Activated T-helper 1 cell treated with Interleukin-2 at 50 U/mL for 16 hours (primary cell): ENCODE results near the gene IRF3.
A peak's percentile ranks its signal among the peaks of the same experiment; 100 is the strongest.

Experiments
- DNase-seq: peaks from one replicate; pipeline ENCODE4 v3.0.0-alpha.2; 2020; ENCODE audit warnings: low read depth

The IRF3 gene, protein sequence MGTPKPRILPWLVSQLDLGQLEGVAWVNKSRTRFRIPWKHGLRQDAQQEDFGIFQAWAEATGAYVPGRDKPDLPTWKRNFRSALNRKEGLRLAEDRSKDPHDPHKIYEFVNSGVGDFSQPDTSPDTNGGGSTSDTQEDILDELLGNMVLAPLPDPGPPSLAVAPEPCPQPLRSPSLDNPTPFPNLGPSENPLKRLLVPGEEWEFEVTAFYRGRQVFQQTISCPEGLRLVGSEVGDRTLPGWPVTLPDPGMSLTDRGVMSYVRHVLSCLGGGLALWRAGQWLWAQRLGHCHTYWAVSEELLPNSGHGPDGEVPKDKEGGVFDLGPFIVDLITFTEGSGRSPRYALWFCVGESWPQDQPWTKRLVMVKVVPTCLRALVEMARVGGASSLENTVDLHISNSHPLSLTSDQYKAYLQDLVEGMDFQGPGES

GRCh38 chr19:49665351-49666119, at the start of gene IRF3, which contains the start of gene BCL2L12:
Gene IRF3 (minus strand): TSS chr19:49665857. CDS start chr19:49664838, 1,019 bp downstream.
Gene BCL2L12 (plus strand): TSS chr19:49665933. CDS start chr19:49666693, 760 bp downstream.
- peak; percentile 99 for DNase-seq

GRCh38 chr19:49713236-49713845, 47.7 kb upstream of the IRF3 start:
- DNase-seq, result no peak

GRCh38 chr19:49712397-49712859, 46.8 kb upstream of the IRF3 start:
- DNase-seq, result no peak

DNA sequence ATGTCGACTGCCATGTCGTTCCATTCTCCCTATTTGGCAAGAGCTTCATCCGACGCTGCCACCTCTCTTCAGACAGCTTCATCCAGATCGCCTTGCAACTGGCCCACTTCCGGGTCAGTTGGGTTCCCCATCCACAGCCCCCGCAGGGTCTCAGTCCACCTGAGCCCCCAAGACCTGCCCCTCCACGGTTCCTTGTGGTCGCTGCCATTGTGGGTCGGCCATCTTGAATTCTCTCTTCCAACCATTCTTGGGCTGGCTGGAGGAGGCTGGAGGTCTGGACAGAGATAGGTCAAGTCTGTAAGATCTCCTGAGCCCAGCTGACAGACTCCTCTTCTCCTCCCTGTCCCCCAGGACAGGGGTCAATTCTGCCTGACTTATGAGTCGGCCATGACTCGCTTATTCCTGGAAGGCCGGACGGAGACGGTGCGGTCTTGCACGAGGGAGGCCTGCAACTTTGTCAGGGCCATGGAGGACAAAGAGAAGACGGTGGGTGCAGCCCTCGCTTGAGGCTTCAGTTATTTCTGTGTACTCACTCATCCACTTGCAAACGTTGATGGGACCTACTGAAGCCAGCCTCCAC, 44.8 kb upstream of the IRF3 start:
- DNase-seq, result no peak

DNA sequence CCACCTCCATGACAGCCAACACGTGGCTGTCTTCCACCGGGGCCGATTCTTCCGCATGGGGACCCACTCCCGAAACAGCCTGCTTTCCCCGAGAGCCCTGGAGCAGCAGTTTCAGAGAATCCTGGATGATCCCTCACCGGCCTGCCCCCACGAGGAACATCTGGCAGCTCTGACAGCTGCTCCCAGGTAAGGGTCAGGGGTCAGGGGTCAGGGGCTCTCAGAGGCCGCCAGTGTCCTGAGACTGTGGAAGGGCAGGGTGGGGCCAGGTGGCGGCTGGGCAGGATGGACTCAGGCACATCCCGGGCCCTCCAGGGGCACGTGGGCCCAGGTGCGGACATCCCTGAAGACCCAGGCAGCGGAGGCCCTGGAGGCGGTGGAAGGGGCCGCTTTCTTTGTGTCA, 40.3 kb upstream of the IRF3 start:
- DNase-seq, result no peak

DNA sequence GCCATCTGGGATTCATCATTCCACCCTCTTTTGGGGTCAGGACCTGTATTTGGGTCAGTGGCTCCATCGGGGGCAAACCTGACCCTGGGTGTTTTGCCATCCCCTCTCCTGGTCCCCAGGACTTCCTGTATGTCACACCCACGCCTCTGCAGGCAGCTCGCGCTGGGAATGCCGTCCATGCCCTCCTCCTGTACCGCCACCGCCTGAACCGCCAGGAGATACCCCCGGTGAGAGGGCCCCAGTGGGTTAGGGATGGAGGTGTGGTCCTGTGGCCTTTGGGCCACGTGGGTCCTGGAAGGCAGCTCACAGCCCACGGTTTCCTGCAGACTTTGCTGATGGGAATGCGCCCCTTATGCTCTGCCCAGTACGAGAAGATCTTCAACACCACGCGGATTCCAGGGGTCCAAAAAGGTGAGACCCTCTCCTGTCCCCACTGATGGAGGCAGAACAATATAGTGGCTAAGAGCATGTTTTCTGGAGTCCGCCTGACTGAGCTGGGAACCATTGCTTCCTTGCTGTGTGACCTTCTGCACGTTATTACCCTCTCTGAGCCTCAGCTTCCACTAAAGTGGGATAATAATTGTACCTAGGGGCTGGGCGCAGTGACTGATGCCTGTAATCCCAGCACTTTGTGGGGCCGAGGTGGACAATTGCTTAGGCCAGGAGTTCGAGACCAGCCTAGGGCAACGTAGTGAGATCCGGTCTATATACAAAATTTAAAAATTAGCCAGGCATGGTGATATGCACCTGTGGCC, 39.4 kb upstream of the IRF3 start:
- DNase-seq, result no peak

GRCh38 chr19:49701271-49701786, 35.7 kb upstream of the IRF3 start:
- DNase-seq, result no peak

- DNase-seq, result no peak
These were observed 34.9 kb upstream of the IRF3 start for GRCh38 chr19:49700563-49700962.

DNA sequence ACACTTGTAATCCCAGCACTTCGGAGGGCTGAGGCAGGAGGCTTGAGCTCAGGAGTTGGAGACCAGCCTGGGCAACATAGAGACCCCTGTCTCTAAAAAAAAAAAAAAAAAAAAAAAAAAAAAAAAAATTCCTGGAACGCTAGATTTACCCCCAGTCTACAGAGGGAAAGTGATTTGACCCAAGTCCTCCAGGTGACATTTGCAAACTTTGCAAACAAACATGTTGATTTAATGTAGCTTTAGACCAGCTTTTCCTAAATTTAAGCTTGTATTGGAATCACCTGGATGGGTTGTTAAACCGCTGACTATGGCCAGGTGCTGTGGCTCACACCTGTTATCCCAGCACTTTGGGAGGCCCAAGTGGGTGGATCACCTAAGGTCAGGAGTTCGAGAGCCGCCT, 33.7 kb upstream of the IRF3 start:
- DNase-seq, result no peak

GRCh38 chr19:49696865-49697264, 31.2 kb upstream of the IRF3 start:
- DNase-seq, result no peak

DNA sequence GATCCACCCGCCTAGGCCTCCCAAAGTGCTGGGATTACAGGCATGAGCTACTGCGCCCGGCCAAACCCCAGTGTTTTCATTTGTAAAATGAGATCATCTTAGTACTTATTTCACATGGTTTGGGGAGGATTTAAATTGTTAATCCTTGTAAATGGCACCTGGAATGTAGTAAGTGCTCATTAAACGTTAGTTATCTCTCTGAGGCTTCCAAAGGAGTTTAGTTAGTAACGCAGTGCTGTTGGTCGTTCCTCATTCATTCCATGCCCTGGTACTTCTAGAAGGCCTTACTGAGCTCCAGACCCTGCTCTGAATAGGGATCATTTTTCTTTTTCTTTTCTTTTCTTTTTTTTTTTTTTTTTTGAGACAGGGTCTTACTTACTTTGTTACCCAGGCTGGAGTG, 30.5 kb upstream of the IRF3 start:
- DNase-seq, result no peak

DNA sequence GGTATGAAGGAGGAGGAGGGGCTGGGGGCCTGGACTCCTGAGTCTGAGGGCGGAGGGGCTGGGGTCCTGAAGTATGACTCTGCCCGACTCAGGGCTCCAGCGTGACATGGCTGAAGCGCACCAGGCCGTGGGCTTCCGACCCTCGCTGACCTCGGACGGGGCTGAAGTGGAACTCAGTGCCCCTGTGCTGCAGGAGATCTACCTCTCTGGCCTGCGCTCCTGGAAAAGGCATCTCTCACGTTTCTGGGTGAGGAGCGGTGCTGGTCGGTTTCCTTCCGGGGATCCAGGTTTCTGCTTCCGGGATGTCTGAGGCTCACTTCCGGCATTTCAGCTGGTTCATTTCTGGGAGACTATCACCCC, 26.5 kb upstream of the IRF3 start:
- DNase-seq, result no peak

DNA sequence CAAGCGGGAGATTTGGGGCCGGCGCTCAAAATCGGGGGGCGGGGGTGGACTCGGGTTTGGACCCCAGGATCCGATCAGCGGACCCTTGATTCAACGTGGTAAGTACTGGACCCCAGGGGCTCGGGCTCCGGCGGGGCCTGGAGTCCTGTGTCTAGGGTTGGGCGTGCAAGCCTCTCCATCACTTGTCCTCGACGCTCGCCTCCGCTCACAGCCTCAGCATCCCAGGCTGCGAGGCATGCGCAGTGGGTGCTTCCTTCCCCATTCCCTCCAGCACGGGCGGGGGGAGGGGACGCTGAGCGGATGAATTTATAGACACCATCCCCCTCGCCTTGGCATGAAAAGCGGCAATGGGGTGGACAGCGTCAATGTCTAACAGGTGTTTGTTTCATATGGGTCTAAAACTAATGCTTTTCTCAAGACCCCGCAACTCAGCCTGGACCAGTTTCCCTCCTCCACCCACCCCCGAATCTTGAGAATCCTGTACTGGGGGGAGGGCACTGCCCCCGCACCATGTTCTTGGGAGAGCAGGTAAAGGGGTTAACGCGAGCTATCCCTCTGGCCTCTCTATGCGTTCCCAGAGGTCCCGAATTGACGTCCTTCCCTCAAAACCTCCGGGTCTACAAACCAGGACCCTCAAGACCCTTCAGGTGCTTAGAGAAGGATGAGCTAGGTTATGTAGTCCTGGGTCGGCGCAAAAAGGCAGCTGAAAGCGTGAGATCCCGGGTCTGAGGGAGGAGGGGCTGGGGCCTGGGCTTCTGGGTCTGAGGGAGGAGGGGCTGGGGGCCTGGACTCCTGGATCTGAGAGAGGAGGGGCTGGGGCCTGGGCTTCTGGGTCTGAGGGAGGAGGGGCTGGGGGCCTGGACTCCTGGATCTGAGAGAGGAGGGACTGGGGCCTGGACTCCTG, 25.8 kb upstream of the IRF3 start:
- no peak for DNase-seq

DNA sequence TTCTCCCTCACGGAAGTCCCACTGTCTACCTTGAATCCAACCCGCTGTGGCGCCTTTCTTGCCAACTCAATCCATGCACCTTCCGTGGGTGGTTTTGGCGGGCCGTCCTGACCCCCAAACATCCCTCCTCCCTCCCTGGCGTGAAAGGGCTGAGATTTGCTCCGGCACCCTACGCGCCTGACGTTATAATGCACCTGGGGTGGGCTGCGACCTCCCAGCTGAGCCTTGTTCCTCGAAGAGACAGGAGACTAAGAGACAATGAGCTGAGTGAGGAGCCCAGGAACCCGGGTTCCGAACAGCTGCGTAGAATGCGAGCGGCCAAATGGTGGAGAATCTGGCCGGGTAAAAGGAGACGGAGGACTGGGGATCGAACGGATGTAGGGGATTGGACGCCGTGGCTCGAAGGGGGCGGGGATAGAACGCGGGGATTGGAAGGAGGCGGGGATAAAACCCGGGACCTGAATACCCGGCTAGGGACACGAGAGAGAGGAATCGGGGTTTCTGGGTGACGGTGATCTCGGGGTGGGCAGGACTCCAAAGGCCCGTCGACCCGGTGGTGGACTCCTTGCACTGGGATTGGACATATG, 25.1 kb upstream of the IRF3 start, which contains the start of gene CPT1C:
Gene CPT1C (plus strand): TSS at position 461 of the 587 bp plus-strand sequence. CDS start 1,137 bp downstream, outside the sequence.
- no peak for DNase-seq

GRCh38 chr19:49690079-49690655, 24.5 kb upstream of the IRF3 start:
- no peak for DNase-seq

DNA sequence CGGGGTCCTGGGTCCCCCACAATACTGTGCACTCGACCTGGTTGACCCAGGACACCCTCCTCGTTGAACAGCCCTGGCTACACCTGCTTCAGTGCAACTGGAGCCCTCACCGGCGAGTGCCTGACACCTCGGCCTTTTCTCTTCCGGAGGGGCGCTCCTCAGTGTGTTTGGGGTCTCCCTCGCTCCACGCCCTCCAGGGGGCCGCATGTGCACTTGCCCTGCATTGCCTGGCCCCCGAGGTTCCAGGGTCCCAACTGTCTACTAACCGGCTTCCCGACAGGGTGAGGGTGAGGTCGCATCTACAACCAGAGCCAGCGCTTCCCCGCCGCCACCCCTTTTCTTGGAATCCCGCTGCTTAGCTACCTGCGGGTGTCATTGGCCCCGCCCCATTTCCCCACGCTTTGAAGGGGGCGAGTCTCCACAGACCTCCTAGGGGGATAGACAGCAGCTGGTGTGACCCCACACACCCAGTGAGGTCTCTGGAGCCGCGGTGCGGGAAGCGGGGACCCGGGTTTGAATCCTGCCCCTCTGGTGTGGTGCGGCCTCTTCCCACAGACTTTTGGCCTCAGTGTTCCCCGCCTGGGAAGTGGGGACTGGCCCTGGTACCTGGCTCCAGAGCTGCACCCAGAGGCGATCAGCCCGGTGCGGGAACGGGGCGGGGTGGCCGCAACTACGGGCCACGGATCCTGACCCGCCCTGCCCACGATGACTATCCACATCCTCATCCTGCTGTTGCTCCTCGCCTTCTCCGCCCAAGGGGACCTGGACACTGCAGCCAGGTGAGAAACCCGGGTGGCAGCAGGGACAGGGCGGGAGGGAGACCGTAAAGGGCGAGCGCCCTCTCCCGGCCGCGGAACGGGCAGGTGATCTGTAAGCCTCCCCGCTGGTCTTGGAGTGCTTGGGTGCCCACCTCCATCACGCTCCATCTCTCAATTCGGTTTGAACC, 23.7 kb upstream of the IRF3 start, which contains the start of gene ADM5:
Gene ADM5 (plus strand): TSS at position 462 of the 946 bp plus-strand sequence. CDS start 244 bp downstream, at position 706.
- no peak for DNase-seq

DNA sequence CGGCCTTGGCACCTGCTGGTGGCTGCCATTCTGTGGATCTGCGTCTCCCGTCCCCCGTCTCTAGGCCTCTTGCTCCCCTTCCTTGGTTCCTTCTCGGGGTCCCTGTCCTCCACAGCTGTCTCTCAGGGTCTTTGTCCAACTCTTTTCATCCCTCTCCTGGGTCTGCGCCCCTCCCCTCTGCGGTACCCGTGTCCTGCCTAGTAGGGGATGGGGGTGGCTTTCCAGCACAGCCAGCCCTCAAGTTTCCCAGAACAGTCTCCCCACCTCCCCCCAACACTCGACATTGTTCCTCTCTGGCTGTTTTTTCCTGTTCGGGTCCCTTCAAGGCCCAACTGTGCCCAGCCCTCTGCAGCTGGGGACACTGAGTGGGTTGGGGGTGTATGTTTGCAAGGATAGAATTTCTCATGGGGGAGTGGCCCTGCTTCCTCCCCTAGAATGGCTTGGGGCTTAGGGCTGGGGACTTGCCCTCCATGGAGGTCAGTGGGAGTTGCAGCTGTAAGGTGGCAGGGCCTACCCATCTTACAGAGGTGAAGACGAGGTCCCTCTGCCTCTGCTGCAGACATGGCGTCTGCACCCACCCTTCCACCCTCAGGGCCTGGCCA, 23.0 kb upstream of the IRF3 start:
- no peak for DNase-seq
